Body of pancreas (tissue), 4 donors: ENCODE data around the gene MYO15B.

ENCODE experiments used
- POLR2A ChIP-seq, 3 donors: fragments of 450-650 bp; IDR thresholded peaks; one replicate each; pipeline ENCODE4 v1.6.1; 2016; ENCODE audit warnings: antibody characterized with exemption in 3 of 3, mild to moderate bottlenecking in 2 of 3
- TF ChIP-seq, protein P1 (sequence below), 7 experiments: fragments of 450-650 bp in 4 of 7; fragments of 200-600 bp in 3 of 7; sonication (generic) in 3 of 7; IDR thresholded peaks; one replicate each; pipeline ENCODE4 v1.5.1; 2016 to 2019; ENCODE audit warnings: antibody characterized with exemption in 7 of 7

DNA sequence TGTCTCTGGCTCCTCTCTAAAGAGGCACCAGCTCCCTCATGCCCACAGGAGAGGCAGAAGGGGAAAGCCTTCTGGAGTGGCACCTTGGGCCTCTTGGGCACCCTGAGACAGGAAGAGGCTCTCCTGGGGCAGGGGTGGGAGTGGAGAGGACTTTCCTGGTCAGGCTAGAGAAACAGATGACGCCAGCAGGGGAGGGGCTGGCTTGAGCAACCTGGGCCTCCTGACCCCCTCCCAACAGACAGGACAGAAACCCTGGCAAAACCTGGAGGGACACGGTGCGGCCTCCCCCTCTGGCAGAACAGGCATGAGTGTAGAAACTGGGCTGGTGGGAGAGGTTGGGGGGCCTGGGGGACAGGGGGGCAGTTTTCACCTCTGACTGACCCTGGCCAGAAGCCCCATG is 51.7 kb downstream of the MYO15B start:
- TF ChIP-seq, protein P1, sequence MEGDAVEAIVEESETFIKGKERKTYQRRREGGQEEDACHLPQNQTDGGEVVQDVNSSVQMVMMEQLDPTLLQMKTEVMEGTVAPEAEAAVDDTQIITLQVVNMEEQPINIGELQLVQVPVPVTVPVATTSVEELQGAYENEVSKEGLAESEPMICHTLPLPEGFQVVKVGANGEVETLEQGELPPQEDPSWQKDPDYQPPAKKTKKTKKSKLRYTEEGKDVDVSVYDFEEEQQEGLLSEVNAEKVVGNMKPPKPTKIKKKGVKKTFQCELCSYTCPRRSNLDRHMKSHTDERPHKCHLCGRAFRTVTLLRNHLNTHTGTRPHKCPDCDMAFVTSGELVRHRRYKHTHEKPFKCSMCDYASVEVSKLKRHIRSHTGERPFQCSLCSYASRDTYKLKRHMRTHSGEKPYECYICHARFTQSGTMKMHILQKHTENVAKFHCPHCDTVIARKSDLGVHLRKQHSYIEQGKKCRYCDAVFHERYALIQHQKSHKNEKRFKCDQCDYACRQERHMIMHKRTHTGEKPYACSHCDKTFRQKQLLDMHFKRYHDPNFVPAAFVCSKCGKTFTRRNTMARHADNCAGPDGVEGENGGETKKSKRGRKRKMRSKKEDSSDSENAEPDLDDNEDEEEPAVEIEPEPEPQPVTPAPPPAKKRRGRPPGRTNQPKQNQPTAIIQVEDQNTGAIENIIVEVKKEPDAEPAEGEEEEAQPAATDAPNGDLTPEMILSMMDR (IDR thresholded peaks at IDR 0.05): no peak
- no peak for TF ChIP-seq POLR2A (IDR thresholded peaks at IDR 0.05)
